H1 (cell line): ENCODE results near the gene WDR81. TPM values are rescaled to one million over a fixed set of nuclear protein-coding genes. Genes with fewer than 3 reads are reported as not detected.

Experiments
- ASH2L ChIP-seq: fragments of 200-600, 300-600 bp; sonication (generic); IDR thresholded peaks from one replicate; pipeline ENCODE4 v1.7.1; 2017; ENCODE audit warnings: low read length
- ATF3 ChIP-seq: IDR thresholded peaks from 2 replicates; pipeline ENCODE4 v1.6.1; 2011; ENCODE audit warnings: low read depth, mild to moderate bottlenecking, low read length; ENCODE audit not compliant: insufficient read depth
- CBX5 ChIP-seq: fragments of 300-800, 300-1000 bp; sonication (generic); IDR thresholded peaks from 2 replicates; pipeline ENCODE4 v1.7.1; 2016; ENCODE audit warnings: antibody characterized with exemption, low read length, low read depth
- CBX8 ChIP-seq: fragments of 300-800, 300-1000 bp; sonication (generic); IDR thresholded peaks from 2 replicates; pipeline ENCODE4 v1.7.1; 2016; ENCODE audit warnings: low read depth, low read length, borderline replicate concordance
- MAX ChIP-seq: IDR thresholded peaks from 2 replicates; pipeline ENCODE4 v1.6.1; 2012; ENCODE audit warnings: inconsistent platforms
- RBBP5 ChIP-seq: IDR thresholded peaks from 2 replicates; pipeline ENCODE4 v1.7.1; 2012; ENCODE audit warnings: low read depth, mild to moderate bottlenecking, inconsistent platforms, low read length, moderate library complexity, borderline replicate concordance
- RNF2 ChIP-seq: fragments of 200-900, 300-1000 bp; sonication (generic); IDR thresholded peaks from 2 replicates; pipeline ENCODE4 v1.7.1; 2016; ENCODE audit warnings: borderline replicate concordance, low read depth, mild to moderate bottlenecking, antibody characterized with exemption, low read length; ENCODE audit not compliant: poor library complexity, severe bottlenecking; ENCODE audit errors: missing control alignments
- TBP ChIP-seq: IDR thresholded peaks from 2 replicates; pipeline ENCODE4 v1.6.1; 2011; ENCODE audit warnings: low read depth, low read length, improper control_type of control experiment
- polyA plus RNA-seq, 7 experiments: library from polyadenylated mRNA; depleted of rRNA in 3 of 7; stranded (reverse) in 5 of 7; unstranded in 2 of 7; fragments of >200 nt in 5 of 7; fragments of 200-250 nt in 2 of 7; gene quantifications; 1 replicate in 5 of 7; 2 replicates in 1 of 7; 4 replicates in 1 of 7; pipeline versions ENCODE4 v1.2.1 to v1.2.3, GENCODE V29; 2011 to 2013; ENCODE audit warnings: missing spikeins in 2 of 7, mixed read lengths in 2 of 7
- total RNA-seq: library from RNA; stranded (reverse); fragmentation: NEBNext Ultra II Directional; extraction: Animal tissue kit (Norgen Biotek cat#: 25700); gene quantifications from 2 replicates; pipeline ENCODE4 v1.2.1, GENCODE V29; 2021

WDR81 gene
- total and polyA plus RNA-seq, 2 of the 8 experiments (the other 6 are each of a cell fraction or from before 2014, with no cell fraction given), result 9.1 to 12.3 TPM

GRCh38 chr17:1732833-1733321 is 8.4 kb downstream of the WDR81 start (continued):
- no peak for TF ChIP-seq ATF3
- no peak for TF ChIP-seq RBBP5
- no peak for TF ChIP-seq RNF2
- no peak for TF ChIP-seq CBX5
- no peak for TF ChIP-seq ASH2L
- no peak for TF ChIP-seq MAX
- TF ChIP-seq CBX8, result no peak
- no peak for TF ChIP-seq TBP
